Measurements from ENCODE around the gene SCNN1B.

Gene SCNN1B

DNA sequence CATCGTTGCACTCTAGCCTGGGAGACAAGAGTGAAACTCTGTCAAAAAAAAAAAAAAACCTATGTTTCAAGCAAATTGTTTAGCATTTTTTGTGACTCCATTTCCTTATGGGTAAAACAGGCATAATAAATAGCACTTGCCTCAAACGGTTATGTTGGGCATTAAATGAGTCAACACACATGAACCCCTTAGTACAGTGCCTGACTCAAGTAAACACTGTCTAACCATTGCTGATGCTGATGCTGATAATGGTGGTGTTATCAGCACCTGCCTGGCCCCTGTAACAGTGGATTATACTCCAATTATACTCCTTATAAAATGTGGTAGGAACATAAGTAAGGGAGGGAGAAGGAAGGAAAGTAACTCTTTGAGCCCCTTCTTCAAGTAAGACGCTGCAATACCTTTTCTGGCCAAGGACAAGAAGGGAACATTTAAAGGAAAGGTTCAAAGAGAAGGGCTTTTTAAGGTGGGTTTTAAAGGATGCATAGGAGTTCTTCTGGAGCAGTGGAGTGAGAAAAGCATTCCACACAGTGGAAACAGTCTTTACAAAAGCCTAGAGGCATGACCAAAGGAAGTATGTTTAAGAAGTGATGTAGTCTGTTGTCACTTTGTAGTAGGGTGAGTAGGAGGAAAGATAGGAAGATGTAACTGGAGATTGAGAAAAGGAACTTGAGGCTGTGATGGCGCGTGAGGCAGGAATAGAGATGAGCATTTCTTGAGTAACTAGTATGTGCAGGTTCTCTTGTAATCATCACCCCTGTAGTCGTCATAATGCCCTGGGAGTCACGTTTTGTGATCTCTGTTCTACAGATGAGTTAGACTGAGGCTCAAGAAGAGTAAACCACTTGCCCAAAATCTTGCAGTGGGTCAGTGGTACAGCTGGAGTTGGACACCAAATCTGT, 4.3 kb downstream of the SCNN1B start:
- TF ChIP-seq, protein P1, sequence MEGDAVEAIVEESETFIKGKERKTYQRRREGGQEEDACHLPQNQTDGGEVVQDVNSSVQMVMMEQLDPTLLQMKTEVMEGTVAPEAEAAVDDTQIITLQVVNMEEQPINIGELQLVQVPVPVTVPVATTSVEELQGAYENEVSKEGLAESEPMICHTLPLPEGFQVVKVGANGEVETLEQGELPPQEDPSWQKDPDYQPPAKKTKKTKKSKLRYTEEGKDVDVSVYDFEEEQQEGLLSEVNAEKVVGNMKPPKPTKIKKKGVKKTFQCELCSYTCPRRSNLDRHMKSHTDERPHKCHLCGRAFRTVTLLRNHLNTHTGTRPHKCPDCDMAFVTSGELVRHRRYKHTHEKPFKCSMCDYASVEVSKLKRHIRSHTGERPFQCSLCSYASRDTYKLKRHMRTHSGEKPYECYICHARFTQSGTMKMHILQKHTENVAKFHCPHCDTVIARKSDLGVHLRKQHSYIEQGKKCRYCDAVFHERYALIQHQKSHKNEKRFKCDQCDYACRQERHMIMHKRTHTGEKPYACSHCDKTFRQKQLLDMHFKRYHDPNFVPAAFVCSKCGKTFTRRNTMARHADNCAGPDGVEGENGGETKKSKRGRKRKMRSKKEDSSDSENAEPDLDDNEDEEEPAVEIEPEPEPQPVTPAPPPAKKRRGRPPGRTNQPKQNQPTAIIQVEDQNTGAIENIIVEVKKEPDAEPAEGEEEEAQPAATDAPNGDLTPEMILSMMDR (IDR thresholded peaks at IDR 0.05; ENCODE audit: extremely low read depth, insufficient read depth, missing control alignments), result no peak
- no peak for DNase-seq (ENCODE audit: low spot score)
- in situ Hi-C loops (cut with MboI; ENCODE audit: low pct_unique_long_range_greater_than_20kb, low sequenced_read_pairs, unreplicated experiment), result no loop called here

DNA sequence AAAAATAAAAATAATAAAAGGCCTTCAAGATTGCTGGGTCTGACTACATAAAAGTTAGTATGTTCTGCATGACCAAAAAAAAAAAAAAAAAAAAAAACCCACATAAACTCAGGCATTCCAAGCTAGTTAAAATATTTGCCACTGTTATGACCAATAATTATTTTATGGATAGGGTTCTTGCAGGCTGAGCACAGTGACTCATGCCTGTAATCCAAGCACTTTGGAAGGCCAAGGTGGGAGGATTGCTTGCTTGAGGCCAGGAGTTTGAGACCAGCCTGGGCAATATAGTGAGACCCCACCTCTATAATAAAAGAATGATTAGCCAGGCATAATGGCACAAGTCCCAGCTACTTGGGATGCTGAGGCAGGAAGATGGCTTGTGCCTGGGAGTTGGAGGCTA, 8.1 kb downstream of the SCNN1B start:
- TF ChIP-seq, protein P1 (IDR thresholded peaks at IDR 0.05; ENCODE audit: extremely low read depth, insufficient read depth, missing control alignments), result no peak
- in situ Hi-C loops (cut with MboI; ENCODE audit: low pct_unique_long_range_greater_than_20kb, low sequenced_read_pairs, unreplicated experiment), result no loop called here
- DNase-seq (ENCODE audit: low spot score), result no peak

DNA sequence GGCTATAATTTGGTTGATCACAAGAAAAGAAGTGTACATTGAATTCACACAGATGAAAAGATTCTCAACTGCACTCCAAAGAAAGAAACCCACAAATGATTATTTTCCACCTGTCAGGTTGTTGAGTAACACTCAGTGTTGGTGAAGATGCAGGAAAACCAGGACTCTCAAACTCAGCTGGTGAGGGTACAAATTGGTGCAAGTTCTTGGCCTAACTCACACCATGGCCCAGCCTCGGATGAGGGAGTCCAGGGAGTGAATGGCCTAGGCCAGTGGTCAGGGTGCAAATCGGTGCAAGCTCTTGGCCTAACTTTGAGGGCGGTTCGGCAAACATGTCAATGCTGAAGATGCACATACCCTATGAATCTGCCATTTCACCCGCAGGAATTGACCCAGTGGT, 8.6 kb downstream of the SCNN1B start:
- in situ Hi-C loops (cut with MboI; ENCODE audit: low pct_unique_long_range_greater_than_20kb, low sequenced_read_pairs, unreplicated experiment), result no loop called here
- TF ChIP-seq, protein P1 (IDR thresholded peaks at IDR 0.05; ENCODE audit: extremely low read depth, insufficient read depth, missing control alignments), result no peak
- DNase-seq (ENCODE audit: low spot score), result no peak

DNA sequence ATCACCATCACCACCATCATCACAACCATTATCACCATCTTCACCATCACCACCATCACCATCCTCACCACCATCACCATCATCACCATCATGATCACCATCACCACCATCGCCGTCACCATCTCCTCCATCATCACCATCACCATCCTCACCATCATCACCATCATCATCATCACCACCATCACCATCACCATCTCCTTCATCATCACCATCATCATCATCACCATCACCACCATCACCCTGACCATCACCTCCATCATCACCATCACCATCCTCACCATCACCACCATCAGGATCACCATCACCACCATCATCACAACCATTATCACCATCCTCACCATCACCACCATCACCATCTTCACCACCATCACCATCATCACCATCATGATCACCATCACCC, 14.1 kb downstream of the SCNN1B start:
- TF ChIP-seq, protein P1 (IDR thresholded peaks at IDR 0.05; ENCODE audit: extremely low read depth, insufficient read depth, missing control alignments), result no peak
- no peak for DNase-seq (ENCODE audit: low spot score)
- in situ Hi-C loops (cut with MboI; ENCODE audit: low pct_unique_long_range_greater_than_20kb, low sequenced_read_pairs, unreplicated experiment), result no loop called here

DNA sequence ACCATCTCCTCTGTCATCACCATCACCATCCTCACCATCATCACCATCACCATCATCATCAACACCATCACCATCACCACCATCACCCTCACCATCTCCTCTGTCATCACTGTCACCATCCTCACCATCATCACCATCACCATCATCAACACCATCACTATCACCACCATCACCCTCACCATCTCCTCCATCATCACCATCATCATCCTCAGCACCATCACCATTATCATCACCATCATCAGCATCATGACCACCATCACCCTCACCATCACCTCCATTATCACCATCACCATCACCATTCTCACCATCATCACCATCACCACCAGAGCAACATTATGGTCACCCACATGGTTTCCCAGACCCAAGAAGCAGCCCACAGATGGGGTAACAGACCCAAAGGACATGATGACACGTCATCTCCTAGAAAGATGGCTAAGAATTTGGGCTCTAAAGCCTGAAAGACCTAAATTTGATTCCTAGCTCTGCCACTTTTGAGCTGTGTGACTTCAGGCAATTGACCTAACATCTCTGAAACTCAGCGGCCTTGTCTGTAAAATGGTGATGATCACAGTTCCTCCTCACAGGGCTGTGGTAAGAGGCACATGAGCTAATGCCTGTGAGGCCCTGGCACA, 14.6 kb downstream of the SCNN1B start:
- DNase-seq (ENCODE audit: low spot score), result no peak
- in situ Hi-C loops (cut with MboI; ENCODE audit: low pct_unique_long_range_greater_than_20kb, low sequenced_read_pairs, unreplicated experiment), result no loop called here
- TF ChIP-seq, protein P1 (IDR thresholded peaks at IDR 0.05; ENCODE audit: extremely low read depth, insufficient read depth, missing control alignments), result no peak

DNA sequence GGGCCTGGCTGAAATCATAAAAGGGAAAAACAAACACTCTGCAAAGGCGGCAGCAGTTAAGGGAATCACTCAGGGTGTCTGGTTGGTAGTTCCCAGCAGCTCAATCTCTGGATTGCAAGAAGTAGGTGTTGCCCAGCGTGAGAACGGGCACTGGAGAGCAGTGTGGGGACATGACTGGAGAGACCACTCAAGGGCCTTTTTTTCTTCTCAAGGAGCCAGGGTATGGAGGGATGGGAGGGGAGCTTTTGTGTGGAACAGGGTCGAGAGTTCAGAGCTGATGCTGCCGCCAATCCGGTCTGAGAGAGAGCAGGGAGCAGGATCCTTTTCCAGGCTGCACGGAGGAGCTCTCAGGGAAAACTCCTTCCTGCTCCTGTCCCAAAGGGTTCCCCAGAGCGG, 15.2 kb downstream of the SCNN1B start:
- DNase-seq (ENCODE audit: low spot score), result no peak
- in situ Hi-C loops (cut with MboI; ENCODE audit: low pct_unique_long_range_greater_than_20kb, low sequenced_read_pairs, unreplicated experiment), result no loop called here
- TF ChIP-seq, protein P1 (IDR thresholded peaks at IDR 0.05; ENCODE audit: extremely low read depth, insufficient read depth, missing control alignments), result no peak
